Measurements from ENCODE around the gene GOLPH3L. TPM values are rescaled to one million over a fixed set of nuclear protein-coding genes. Genes with fewer than 3 reads are reported as not detected.
"Not testable (repeated sequence)": the region's sequence is repeated elsewhere in the genome, so short reads cannot be mapped to it uniquely, and the experiment has no call there.

Gene GOLPH3L
- total and polyA plus RNA-seq, 2 donors (not counting 1 experiment from before 2014, with no cell fraction given) = 7.4 to 25.3 TPM

- no peak overlapping the region for H3K27ac Mint-ChIP-seq
- WGBS (ENCODE audit: insufficient coverage) = no CpG with 5 or more reads among the region's 5 CpGs
- Histone ChIP-seq H3K79me2 (ENCODE audit: control insufficient read depth, insufficient read depth, low read length) (peaks cover 3% of the 10 kb centered on the region), H3K9ac (ENCODE audit: low read length) (no peak overlapping the region), H3K4me1 (ENCODE audit: control insufficient read depth in 2 of 2, insufficient read depth in 2 of 2, low read length in 2 of 2) (no peaks in the 10 kb centered on the region), H3K4me2 (replicated peaks; ENCODE audit: low read depth, low read length, poor library complexity, severe bottlenecking) (no peak overlapping the region), H3K4me3 (ENCODE audit: control extremely low read depth in 1 of 5, extremely low read depth in 1 of 5, insufficient read depth in 1 of 5, low read depth in 2 of 5, low read length in 4 of 5) (no peak overlapping the region), H3K27ac (ENCODE audit: low read length in 2 of 2) (no peak overlapping the region), H3K9me3 (ENCODE audit: control extremely low read depth in 1 of 3, control insufficient read depth in 2 of 3, insufficient read depth in 1 of 3, low read length in 2 of 3) (no peaks in the 10 kb centered on the region), H3K36me3 (replicated peaks in 1 of 2; ENCODE audit: control extremely low read depth in 1 of 2, control insufficient read depth in 1 of 2, extremely low read depth in 1 of 2, insufficient read depth in 2 of 2, low read length in 1 of 2) (peaks cover 1 to 50% of the 10 kb centered on the region in 2 experiments), H3K27me3 (replicated peaks in 1 of 4; ENCODE audit: control extremely low read depth in 1 of 4, control insufficient read depth in 3 of 4, insufficient read depth in 4 of 4, low read length in 3 of 4) (no peaks in the 10 kb centered on the region), H4K20me1 (ENCODE audit: control insufficient read depth, insufficient read depth, low read length, poor library complexity, severe bottlenecking) (peaks cover 8% of the 10 kb centered on the region), H2AFZ (ENCODE audit: insufficient read depth, low read depth, low read length, poor library complexity, severe bottlenecking) (no peak overlapping the region)
- no peak overlapping the region for H3K4me3 Mint-ChIP-seq
- CTCF ChIA-PET = interaction anchor here (1.2 to 1.3 kb wide), 3 partner anchors 89 to 329 kb away, joined by 3 to 5 read pairs (median 3); no protein-coding TSS in a partner anchor
- no peaks in the 10 kb centered on the region for H3K4me1 Mint-ChIP-seq
- DNase-seq (no peak), ATAC-seq (ENCODE audit: low read depth) (no peak)
- POLR2A ChIA-PET = no interaction called here
- no peaks in the 10 kb centered on the region for H3K27me3 Mint-ChIP-seq
- no peaks in the 10 kb centered on the region for H3K9me3 Mint-ChIP-seq (ENCODE audit: insufficient read depth)
- TF ChIP-seq EZH2 (IDR thresholded peaks at IDR 0.05; ENCODE audit: borderline replicate concordance, insufficient read depth, low read depth, low read length, poor library complexity, severe bottlenecking) = no peak
- no peak for TF ChIP-seq CTCF (IDR thresholded peaks at IDR 0.05)
- intact Hi-C loops (cut with micrococcal nuclease) = no loop called here
Observed at GRCh38 chr1:150649441-150650075, 47.4 kb downstream of the GOLPH3L start.

- H3K36me3 ChIP-seq (replicated peaks in 1 of 2; ENCODE audit: control extremely low read depth in 1 of 2, control insufficient read depth in 1 of 2, extremely low read depth in 1 of 2, insufficient read depth in 2 of 2, low read length in 1 of 2) = peaks cover 0 to 17% of the 10 kb centered on the region in 2 experiments
- Mint-ChIP-seq H3K27ac (no peak overlapping the region), H3K27me3 (no peaks in the 10 kb centered on the region), H3K4me3 (no peak overlapping the region), H3K4me1 (no peaks in the 10 kb centered on the region), H3K9me3 (ENCODE audit: insufficient read depth) (no peaks in the 10 kb centered on the region)
- no peaks in the 10 kb centered on the region for H3K79me2 ChIP-seq (ENCODE audit: control insufficient read depth, insufficient read depth, low read length)
- intact Hi-C loops (cut with micrococcal nuclease) = no loop called here
- POLR2A ChIA-PET = no interaction called here
- no peaks in the 10 kb centered on the region for H3K4me1 ChIP-seq (ENCODE audit: control insufficient read depth in 2 of 2, insufficient read depth in 2 of 2, low read length in 2 of 2)
- no peak overlapping the region for H2AFZ ChIP-seq (ENCODE audit: insufficient read depth, low read depth, low read length, poor library complexity, severe bottlenecking)
- no peaks in the 10 kb centered on the region for H3K9me3 ChIP-seq (ENCODE audit: control extremely low read depth in 1 of 3, control insufficient read depth in 2 of 3, insufficient read depth in 1 of 3, low read length in 2 of 3)
- H3K9ac ChIP-seq (ENCODE audit: low read length) = no peak overlapping the region
- ATAC-seq (ENCODE audit: low read depth) = no peak
- CTCF ChIA-PET = interaction anchor here (1.0 to 1.5 kb wide), 2 partner anchors 35 to 81 kb away, joined by 3 to 4 read pairs; no protein-coding TSS in a partner anchor
- H3K4me2 ChIP-seq (replicated peaks; ENCODE audit: low read depth, low read length, poor library complexity, severe bottlenecking) = no peak overlapping the region
- no peak for DNase-seq
- H3K27me3 ChIP-seq (replicated peaks in 1 of 4; ENCODE audit: control extremely low read depth in 1 of 4, control insufficient read depth in 3 of 4, insufficient read depth in 4 of 4, low read length in 3 of 4) = no peaks in the 10 kb centered on the region
- TF ChIP-seq EZH2 (IDR thresholded peaks at IDR 0.05; ENCODE audit: borderline replicate concordance, insufficient read depth, low read depth, low read length, poor library complexity, severe bottlenecking) (no peak), CTCF (IDR thresholded peaks at IDR 0.05) (no peak)
- H4K20me1 ChIP-seq (ENCODE audit: control insufficient read depth, insufficient read depth, low read length, poor library complexity, severe bottlenecking) = no peaks in the 10 kb centered on the region
- H3K4me3 ChIP-seq (ENCODE audit: control extremely low read depth in 1 of 5, extremely low read depth in 1 of 5, insufficient read depth in 1 of 5, low read depth in 2 of 5, low read length in 4 of 5) = no peak overlapping the region
- H3K27ac ChIP-seq (ENCODE audit: low read length in 2 of 2) = no peak overlapping the region
- WGBS (ENCODE audit: insufficient coverage) = 92% methylated on average over 4 of the region's 4 CpGs
Observed at GRCh38 chr1:150642296-150642695, 54.7 kb downstream of the GOLPH3L start.

- H4K20me1 ChIP-seq (ENCODE audit: control insufficient read depth, insufficient read depth, low read length, poor library complexity, severe bottlenecking); H3K27ac Mint-ChIP-seq; H3K4me3 ChIP-seq (ENCODE audit: control extremely low read depth in 1 of 5, extremely low read depth in 1 of 5, insufficient read depth in 1 of 5, low read depth in 2 of 5, low read length in 4 of 5); H3K9me3 Mint-ChIP-seq (ENCODE audit: insufficient read depth); H3K4me2 ChIP-seq (replicated peaks; ENCODE audit: low read depth, low read length, poor library complexity, severe bottlenecking); H3K27ac ChIP-seq (ENCODE audit: low read length in 2 of 2); H3K27me3 Mint-ChIP-seq; H3K4me1 Mint-ChIP-seq; DNase-seq; H3K9ac ChIP-seq (ENCODE audit: low read length); H3K4me3 Mint-ChIP-seq; H3K27me3 ChIP-seq (replicated peaks in 1 of 4; ENCODE audit: control extremely low read depth in 1 of 4, control insufficient read depth in 3 of 4, insufficient read depth in 4 of 4, low read length in 3 of 4); H3K4me1 ChIP-seq (ENCODE audit: control insufficient read depth in 2 of 2, insufficient read depth in 2 of 2, low read length in 2 of 2); H3K36me3 ChIP-seq (replicated peaks in 1 of 2; ENCODE audit: control extremely low read depth in 1 of 2, control insufficient read depth in 1 of 2, extremely low read depth in 1 of 2, insufficient read depth in 2 of 2, low read length in 1 of 2); H3K9me3 ChIP-seq (ENCODE audit: control extremely low read depth in 1 of 3, control insufficient read depth in 2 of 3, insufficient read depth in 1 of 3, low read length in 2 of 3); H3K79me2 ChIP-seq (ENCODE audit: control insufficient read depth, insufficient read depth, low read length); intact Hi-C loops (cut with micrococcal nuclease); ATAC-seq (ENCODE audit: low read depth); H2AFZ ChIP-seq (ENCODE audit: insufficient read depth, low read depth, low read length, poor library complexity, severe bottlenecking): not testable (repeated sequence)
- 100% methylated on average over 2 of the region's 9 CpGs for WGBS (ENCODE audit: insufficient coverage)
- POLR2A ChIA-PET = interaction anchor here (0.8 kb wide), 1 partner anchor 12 kb away, joined by 6 read pairs; no protein-coding TSS in a partner anchor
- CTCF ChIA-PET = interaction anchor here (1.0 to 1.5 kb wide), 2 partner anchors 36 to 80 kb away, joined by 3 to 4 read pairs; no protein-coding TSS in a partner anchor
Observed at GRCh38 chr1:150641126-150641815, 55.7 kb downstream of the GOLPH3L start.
